ENCODE data around the gene DLX5.

GRCh38 chr7:96993094-96993865 lies 31.4 kb downstream of the DLX5 start:
- TF ChIP-seq POLR2AphosphoS5 (IDR thresholded peaks at IDR 0.05; ENCODE audit: insufficient read depth in 1 of 2, low read depth in 1 of 2) (no peak), CTCF (IDR thresholded peaks at IDR 0.05) (no peak), POLR2A (IDR thresholded peaks at IDR 0.05) (no peak)

Measured in vagina (tissue), 2 donors.